Smooth muscle cell (in vitro differentiated cells): ENCODE measurements around the gene MGAT4C. TPM values are rescaled to one million over a fixed set of nuclear protein-coding genes. Genes with fewer than 3 reads are reported as not detected.

Source experiments
- DNase-seq: peaks from one replicate; lab custom pipeline; 2025; ENCODE audit not compliant: unreplicated experiment; lab: John Stamatoyannopoulos, UW
- H2AFZ ChIP-seq: fragments of 200-600 bp; sonication (generic); 2 replicates; pipeline ENCODE4 v1.6.0; 2016; ENCODE audit warnings: antibody characterized with exemption, low read depth, mild to moderate bottlenecking
- H3F3A ChIP-seq: fragments of 200-600 bp; sonication (generic); 2 replicates; pipeline ENCODE4 v1.6.0; 2017; ENCODE audit warnings: antibody characterized with exemption, low read depth
- H3K27ac ChIP-seq: fragments of 200-600 bp; sonication (generic); 2 replicates; pipeline ENCODE4 v1.5.1; 2016; ENCODE audit warnings: low read depth, mild to moderate bottlenecking
- H3K27me3 ChIP-seq: fragments of 200-600 bp; sonication (generic); 2 replicates; pipeline ENCODE4 v1.6.1; 2016; ENCODE audit warnings: low read depth, mild to moderate bottlenecking
- H3K36me3 ChIP-seq: fragments of 200-600 bp; sonication (generic); 2 replicates; pipeline ENCODE4 v1.5.1; 2016; ENCODE audit warnings: low read depth
- H3K4me1 ChIP-seq: fragments of 200-600 bp; sonication (generic); 2 replicates; pipeline ENCODE4 v1.5.1; 2016; ENCODE audit warnings: low read depth
- H3K4me2 ChIP-seq: fragments of 200-600 bp; sonication (generic); 2 replicates; pipeline ENCODE4 v1.6.0; 2016; ENCODE audit warnings: mild to moderate bottlenecking
- H3K4me3 ChIP-seq: fragments of 200-600 bp; sonication (generic); 2 replicates; pipeline ENCODE4 v1.5.1; 2016; ENCODE audit warnings: mild to moderate bottlenecking
- H3K79me2 ChIP-seq: fragments of 200-600 bp; sonication (generic); 2 replicates; pipeline ENCODE4 v1.6.0; 2016; ENCODE audit warnings: low read depth, mild to moderate bottlenecking
- H3K9ac ChIP-seq: fragments of 200-600 bp; sonication (generic); 2 replicates; pipeline ENCODE4 v1.6.0; 2016; ENCODE audit warnings: low read depth
- H3K9me3 ChIP-seq: fragments of 200-600 bp; sonication (generic); replicated peaks from 2 replicates; pipeline ENCODE4 v1.5.1; 2016; ENCODE audit warnings: low read depth
- H4K20me1 ChIP-seq: fragments of 200-600 bp; sonication (generic); 2 replicates; pipeline ENCODE4 v1.6.0; 2016; ENCODE audit warnings: low read depth
- CTCF ChIP-seq: fragments of 200-600 bp; sonication (generic); IDR thresholded peaks from 2 replicates; pipeline ENCODE4 v1.5.1; 2017; ENCODE audit warnings: borderline replicate concordance, mild to moderate bottlenecking, antibody characterized with exemption; ENCODE audit not compliant: insufficient read depth, poor library complexity, severe bottlenecking
- WGBS: methylation state at CpG from one replicate; pipeline ENCODE4 v1.1.7; 2016; ENCODE audit warnings: low lambda C conversion rate; 5-methylcytosine and 5-hydroxymethylcytosine counted together
- polyA plus RNA-seq: library from polyadenylated mRNA; unstranded; fragments of >200 nt; fragmentation: Nextera tagmentation; extraction: Ambion mirVana; gene quantifications from 2 replicates; pipeline ENCODE4 v1.2.1, GENCODE V29; 2016
- total RNA-seq: library from RNA; depleted of rRNA; stranded (reverse); fragments of >200 nt; gene quantifications from 2 replicates; pipeline ENCODE4 v1.2.3, GENCODE V29; 2014

The MGAT4C gene
- total and polyA plus RNA-seq, 2 experiments from 2014 or later: 0.22 TPM; not detected in 1

GRCh38 chr12:85951823-85952222, 304.4 kb downstream of the MGAT4C start:
- no peak overlapping the region for H3K27ac ChIP-seq
- no peaks in the 10 kb centered on the region for H4K20me1 ChIP-seq
- H3K9me3 ChIP-seq: no peaks in the 10 kb centered on the region
- no peaks in the 10 kb centered on the region for H3K4me1 ChIP-seq
- no peaks in the 10 kb centered on the region for H3F3A ChIP-seq
- WGBS: 3% methylated on average over 1 of the region's 1 CpG
- no peaks in the 10 kb centered on the region for H3K79me2 ChIP-seq
- H3K27me3 ChIP-seq: no peaks in the 10 kb centered on the region
- no peak overlapping the region for H3K4me2 ChIP-seq
- H3K4me3 ChIP-seq: no peak overlapping the region
- no peaks in the 10 kb centered on the region for H3K36me3 ChIP-seq
- H3K9ac ChIP-seq: no peak overlapping the region
- no peak overlapping the region for H2AFZ ChIP-seq
- peak; percentile 49 for TF ChIP-seq CTCF
- no peak for DNase-seq

DNA sequence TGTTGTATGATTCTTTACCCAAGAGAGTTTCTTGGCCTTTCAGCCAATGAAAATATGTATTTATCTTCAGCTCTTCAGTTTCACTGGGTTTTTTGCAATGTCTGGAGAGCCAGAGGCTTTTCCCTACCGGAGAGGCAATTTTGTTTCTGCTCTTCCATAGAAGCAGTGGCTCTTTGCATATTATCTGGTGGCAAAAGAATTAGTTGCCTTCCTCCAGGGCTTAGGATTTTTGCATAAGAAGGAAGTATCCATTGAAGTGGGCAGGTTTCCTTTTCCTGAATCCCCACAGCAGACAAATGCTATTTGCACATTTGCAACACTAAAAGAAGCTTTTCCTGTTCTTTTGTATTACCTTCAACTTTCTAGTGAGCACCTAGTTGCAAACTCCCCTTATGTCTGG, 306.9 kb downstream of the MGAT4C start:
- Histone ChIP-seq H3K27me3 (no peaks in the 10 kb centered on the region), H3K4me2 (no peak overlapping the region), H3K4me3 (no peak overlapping the region), H3K9me3 (no peaks in the 10 kb centered on the region), H3K36me3 (no peaks in the 10 kb centered on the region), H2AFZ (peak overlapping the region; percentile 13), H3K9ac (no peak overlapping the region), H3K79me2 (no peaks in the 10 kb centered on the region), H3K4me1 (no peaks in the 10 kb centered on the region), H3F3A (no peaks in the 10 kb centered on the region), H4K20me1 (no peaks in the 10 kb centered on the region), H3K27ac (no peak overlapping the region)
- no peak for TF ChIP-seq CTCF
- DNase-seq: no peak
- WGBS: 6% methylated on average over 1 of the region's 1 CpG

GRCh38 chr12:85948340-85948739, 307.9 kb downstream of the MGAT4C start:
- H3K36me3 ChIP-seq: no peaks in the 10 kb centered on the region
- H3K27ac ChIP-seq: no peak overlapping the region
- no peak overlapping the region for H2AFZ ChIP-seq
- no peak overlapping the region for H3K4me2 ChIP-seq
- WGBS: 88% methylated on average over 1 of the region's 1 CpG
- H3K4me1 ChIP-seq: no peaks in the 10 kb centered on the region
- H4K20me1 ChIP-seq: no peaks in the 10 kb centered on the region
- DNase-seq: no peak
- no peak overlapping the region for H3K4me3 ChIP-seq
- no peak for TF ChIP-seq CTCF
- no peaks in the 10 kb centered on the region for H3K27me3 ChIP-seq
- no peaks in the 10 kb centered on the region for H3K79me2 ChIP-seq
- H3K9ac ChIP-seq: no peak overlapping the region
- no peaks in the 10 kb centered on the region for H3F3A ChIP-seq
- H3K9me3 ChIP-seq: no peaks in the 10 kb centered on the region

GRCh38 chr12:85947286-85947685, 308.9 kb downstream of the MGAT4C start:
- H3K4me1 ChIP-seq: no peaks in the 10 kb centered on the region
- no peak overlapping the region for H3K9ac ChIP-seq
- H3K27ac ChIP-seq: no peak overlapping the region
- no peak overlapping the region for H2AFZ ChIP-seq
- no peaks in the 10 kb centered on the region for H3F3A ChIP-seq
- no peaks in the 10 kb centered on the region for H4K20me1 ChIP-seq
- no peak overlapping the region for H3K4me3 ChIP-seq
- TF ChIP-seq CTCF: no peak
- H3K27me3 ChIP-seq: no peaks in the 10 kb centered on the region
- 91% methylated on average over 12 of the region's 12 CpGs for WGBS
- no peaks in the 10 kb centered on the region for H3K9me3 ChIP-seq
- H3K36me3 ChIP-seq: no peaks in the 10 kb centered on the region
- H3K4me2 ChIP-seq: no peak overlapping the region
- DNase-seq: no peak
- H3K79me2 ChIP-seq: no peaks in the 10 kb centered on the region
